Left cardiac atrium (tissue), 4 donors: ENCODE measurements around the gene C10orf90. TPM values are rescaled to one million over a fixed set of nuclear protein-coding genes. Genes with fewer than 3 reads are reported as not detected.
A peak's percentile ranks its signal among the peaks of the same experiment; 100 is the strongest.

Source experiments
- ATAC-seq, 2 donors: fragments of 200-7000 bp; cut with Tn5 transposase; one replicate each; pipeline ENCODE4 v1.9.1; 2020; ENCODE audit warnings: mild to moderate bottlenecking in 2 of 2, moderate library complexity in 2 of 2
- DNase-seq: peaks from one replicate; pipeline ENCODE4 v3.0.0-alpha.2; 2020
- intact Hi-C, 2 donors: fragments of 100-400 bp; cut with DNase I; formaldehyde crosslinking; loops; one replicate each; pipeline versions ENCODE4 v1.14.1 to v1.15.1; 2022 to 2023
- total RNA-seq, 2 donors: library from RNA; stranded (reverse); fragmentation: NEBNext Ultra II Directional; extraction: Animal tissue kit (Norgen Biotek cat#: 25700); gene quantifications; one replicate each; pipeline ENCODE4 v1.2.1, GENCODE V29; 2021
- donor health status: DM: no; HTN: yes; CAD: no.
- donor health status: DM: no; HTN: yes; CAD: no; lungs with severe emphysema.
- donor health status: DM: yes; HTN: yes; CAD: no.
- donor health status: Dilated cardiomyopathy.

The C10orf90 gene
- total RNA-seq, 2 donors from 2014 or later: 0.15 to 0.31 TPM

- intact Hi-C loops: no loop called here
- DNase-seq (no peak), ATAC-seq (no peak)
Observed at GRCh38 chr10:126595160-126595559, 75.3 kb downstream of the C10orf90 start.

GRCh38 chr10:126593968-126594701, 76.4 kb downstream of the C10orf90 start:
- ATAC-seq (no peak), DNase-seq (no peak)
- intact Hi-C loops: no loop called here

GRCh38 chr10:126592901-126593300, 77.6 kb downstream of the C10orf90 start:
- ATAC-seq (no peak), DNase-seq (no peak)
- intact Hi-C loops: no loop called here

GRCh38 chr10:126588024-126588423, 82.5 kb downstream of the C10orf90 start:
- intact Hi-C loops: no loop called here
- ATAC-seq (no peak), DNase-seq (no peak)

GRCh38 chr10:126586878-126587277, 83.6 kb downstream of the C10orf90 start:
- ATAC-seq (no peak), DNase-seq (no peak)
- intact Hi-C loops: no loop called here

GRCh38 chr10:126586128-126586527, 84.4 kb downstream of the C10orf90 start:
- ATAC-seq: no peak

GRCh38 chr10:126585249-126586017, 85.1 kb downstream of the C10orf90 start:
- ATAC-seq (no peak), DNase-seq (no peak)
- intact Hi-C loops: no loop called here

More at GRCh38 chr10:126586128-126586527, 84.4 kb downstream of the C10orf90 start:
- no peak for DNase-seq
- intact Hi-C loops: no loop called here

- ATAC-seq (no peak), DNase-seq (no peak)
- intact Hi-C loops: no loop called here
Observed at GRCh38 chr10:126584836-126585235, 85.7 kb downstream of the C10orf90 start.

- intact Hi-C loops: no loop called here
- DNase-seq (no peak), ATAC-seq (no peak)
Observed at GRCh38 chr10:126583552-126584200, 86.8 kb downstream of the C10orf90 start.

GRCh38 chr10:126581648-126582046, 88.8 kb downstream of the C10orf90 start:
- ATAC-seq (no peak), DNase-seq (no peak)
- intact Hi-C loops: no loop called here

- intact Hi-C loops: no loop called here
- DNase-seq (no peak), ATAC-seq (no peak)
Observed at GRCh38 chr10:126580873-126581647, 89.4 kb downstream of the C10orf90 start.

GRCh38 chr10:126576336-126576735, 94.2 kb downstream of the C10orf90 start:
- DNase-seq (no peak), ATAC-seq (no peak)
- intact Hi-C loops: no loop called here

GRCh38 chr10:126570621-126571602, 99.6 kb downstream of the C10orf90 start:
- intact Hi-C loops: no loop called here
- no peak for ATAC-seq
- DNase-seq: no peak

GRCh38 chr10:126570245-126570570, 100.3 kb downstream of the C10orf90 start:
- no peak for ATAC-seq
- DNase-seq: no peak
- intact Hi-C loops: no loop called here

- ATAC-seq (peak in 1 of 2 donors; percentile 55), DNase-seq (no peak)
- intact Hi-C loops: no loop called here
Observed at GRCh38 chr10:126569513-126570244, 100.8 kb downstream of the C10orf90 start.

- no peak for DNase-seq
- intact Hi-C loops: no loop called here
- ATAC-seq: no peak
Observed at GRCh38 chr10:126568809-126569385, 101.6 kb downstream of the C10orf90 start.

- intact Hi-C loops: no loop called here
- ATAC-seq: no peak
- DNase-seq: no peak
Observed at GRCh38 chr10:126565871-126566270, 104.6 kb downstream of the C10orf90 start.
